ENCODE data around the gene LRRC4. TPM values are rescaled to one million over a fixed set of nuclear protein-coding genes. Genes with fewer than 3 reads are reported as not detected.
A peak's percentile ranks its signal among the peaks of the same experiment; 100 is the strongest.

Gene LRRC4
- total RNA-seq, 1 donor from 2014 or later = 19.8 TPM

DNA sequence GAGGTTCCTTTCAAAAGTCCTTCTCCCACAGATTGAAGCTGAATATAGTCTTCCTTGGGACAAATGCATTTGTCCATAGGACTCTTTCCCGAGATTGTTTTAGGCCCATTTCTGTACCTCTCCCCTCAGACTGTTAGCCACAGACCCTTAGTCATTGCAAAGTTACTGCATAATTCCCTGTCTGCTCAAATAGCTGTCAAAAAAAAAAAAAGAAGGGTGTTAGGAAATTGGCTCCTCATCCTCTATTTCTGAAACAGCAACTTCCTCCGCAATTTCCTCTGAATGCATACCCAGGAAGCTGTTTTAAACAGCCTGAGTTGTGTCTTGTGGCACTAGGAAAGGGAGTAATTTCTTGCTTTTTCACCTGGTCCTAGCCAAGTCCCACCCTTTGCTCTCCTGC, 5.4 kb downstream of the LRRC4 start:
- no peak for TF ChIP-seq EZH2phosphoT487 (IDR thresholded peaks at IDR 0.05)
- TF ChIP-seq EZH2 (IDR thresholded peaks at IDR 0.05) = no peak
- TF ChIP-seq, protein P1, sequence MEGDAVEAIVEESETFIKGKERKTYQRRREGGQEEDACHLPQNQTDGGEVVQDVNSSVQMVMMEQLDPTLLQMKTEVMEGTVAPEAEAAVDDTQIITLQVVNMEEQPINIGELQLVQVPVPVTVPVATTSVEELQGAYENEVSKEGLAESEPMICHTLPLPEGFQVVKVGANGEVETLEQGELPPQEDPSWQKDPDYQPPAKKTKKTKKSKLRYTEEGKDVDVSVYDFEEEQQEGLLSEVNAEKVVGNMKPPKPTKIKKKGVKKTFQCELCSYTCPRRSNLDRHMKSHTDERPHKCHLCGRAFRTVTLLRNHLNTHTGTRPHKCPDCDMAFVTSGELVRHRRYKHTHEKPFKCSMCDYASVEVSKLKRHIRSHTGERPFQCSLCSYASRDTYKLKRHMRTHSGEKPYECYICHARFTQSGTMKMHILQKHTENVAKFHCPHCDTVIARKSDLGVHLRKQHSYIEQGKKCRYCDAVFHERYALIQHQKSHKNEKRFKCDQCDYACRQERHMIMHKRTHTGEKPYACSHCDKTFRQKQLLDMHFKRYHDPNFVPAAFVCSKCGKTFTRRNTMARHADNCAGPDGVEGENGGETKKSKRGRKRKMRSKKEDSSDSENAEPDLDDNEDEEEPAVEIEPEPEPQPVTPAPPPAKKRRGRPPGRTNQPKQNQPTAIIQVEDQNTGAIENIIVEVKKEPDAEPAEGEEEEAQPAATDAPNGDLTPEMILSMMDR (IDR thresholded peaks at IDR 0.05) = no peak
- Histone ChIP-seq H3K4me3 (no peak overlapping the region), H3K27ac (no peak overlapping the region), H3K79me2 (ENCODE audit: low read depth) (peaks cover 92% of the 10 kb centered on the region), H3K27me3 (no peaks in the 10 kb centered on the region), H3K4me1 (peaks cover 79% of the 10 kb centered on the region), H3K9me3 (ENCODE audit: low read depth) (no peaks in the 10 kb centered on the region), H4K20me1 (ENCODE audit: low read depth) (peaks cover 94% of the 10 kb centered on the region), H3F3A (ENCODE audit: low read depth) (peaks cover 31% of the 10 kb centered on the region), H3K4me2 (peak overlapping the region; percentile 10), H3K36me3 (peaks cover 3% of the 10 kb centered on the region), H2AFZ (replicated peaks) (no peak overlapping the region), H3K9ac (no peak overlapping the region)
- no peak overlapping the region for H3K27ac Mint-ChIP-seq
- peaks cover 3% of the 10 kb centered on the region for H3K9me3 Mint-ChIP-seq
- H3K27me3 Mint-ChIP-seq (ENCODE audit: insufficient read depth, low read depth) = peaks cover 11% of the 10 kb centered on the region
- H3K4me1 Mint-ChIP-seq = peaks cover 85% of the 10 kb centered on the region
- peaks cover 18% of the 10 kb centered on the region for H3K36me3 Mint-ChIP-seq
- DNase-seq (ENCODE audit: low spot score) = no peak
- peak overlapping the region; percentile 42 for H3K4me3 Mint-ChIP-seq

DNA sequence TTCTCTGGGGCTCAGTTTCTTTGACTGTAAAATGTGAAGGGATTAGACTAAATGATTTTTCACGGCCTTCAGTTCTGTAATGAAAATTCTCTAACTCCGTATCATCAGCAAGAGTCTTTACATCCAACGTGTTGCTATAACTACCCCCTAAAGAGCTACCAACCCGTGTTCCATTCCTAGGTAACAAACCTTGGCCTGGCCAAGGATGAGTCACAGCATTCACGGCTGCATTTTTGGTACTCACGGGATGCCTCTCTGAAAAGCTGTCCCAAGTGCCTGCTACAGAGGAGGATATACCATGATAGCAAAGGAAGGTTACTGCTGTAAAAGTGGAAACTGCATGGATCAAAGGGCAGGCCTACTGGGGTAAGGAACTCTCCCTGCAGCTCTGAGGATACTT, 5.9 kb downstream of the LRRC4 start:
- H4K20me1 ChIP-seq (ENCODE audit: low read depth) = peaks cover 96% of the 10 kb centered on the region
- H3K79me2 ChIP-seq (ENCODE audit: low read depth) = peaks cover 88% of the 10 kb centered on the region
- H3K27ac Mint-ChIP-seq = no peak overlapping the region
- peaks cover 29% of the 10 kb centered on the region for H3F3A ChIP-seq (ENCODE audit: low read depth)
- no peaks in the 10 kb centered on the region for H3K27me3 ChIP-seq
- peaks cover 3% of the 10 kb centered on the region for H3K9me3 Mint-ChIP-seq
- TF ChIP-seq, protein P1 (IDR thresholded peaks at IDR 0.05) = no peak
- TF ChIP-seq EZH2phosphoT487 (IDR thresholded peaks at IDR 0.05) = no peak
- no peak for TF ChIP-seq EZH2 (IDR thresholded peaks at IDR 0.05)
- H3K27ac ChIP-seq = no peak overlapping the region
- peak overlapping the region; percentile 42 for H3K4me3 Mint-ChIP-seq
- H3K36me3 ChIP-seq = peaks cover 3% of the 10 kb centered on the region
- no peak overlapping the region for H3K4me3 ChIP-seq
- H3K4me1 ChIP-seq = peaks cover 80% of the 10 kb centered on the region
- no peaks in the 10 kb centered on the region for H3K9me3 ChIP-seq (ENCODE audit: low read depth)
- H2AFZ ChIP-seq (replicated peaks) = no peak overlapping the region
- no peak overlapping the region for H3K9ac ChIP-seq
- peaks cover 6% of the 10 kb centered on the region for H3K27me3 Mint-ChIP-seq (ENCODE audit: insufficient read depth, low read depth)
- DNase-seq (ENCODE audit: low spot score) = no peak
- peaks cover 20% of the 10 kb centered on the region for H3K36me3 Mint-ChIP-seq
- no peak overlapping the region for H3K4me2 ChIP-seq
- peaks cover 85% of the 10 kb centered on the region for H3K4me1 Mint-ChIP-seq

DNA sequence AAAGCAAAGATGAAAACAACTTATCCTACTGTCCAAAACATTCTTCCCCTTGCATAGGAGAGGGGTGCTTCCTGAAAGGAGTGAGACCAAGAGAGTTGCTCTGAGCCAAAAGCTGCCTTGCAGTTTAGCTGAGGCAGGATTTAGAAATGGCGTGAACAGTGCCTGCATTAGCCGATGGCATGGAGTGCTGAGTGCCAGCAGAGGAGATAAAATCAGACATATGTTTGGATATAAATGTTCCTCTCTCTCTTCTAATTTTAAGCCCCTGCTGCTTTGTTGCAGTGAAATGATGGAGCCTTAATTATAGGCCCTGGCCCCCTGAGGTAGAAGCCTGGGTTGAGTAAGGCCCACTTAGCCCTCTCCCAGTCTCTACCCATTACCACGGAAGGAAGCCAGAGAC, 7.1 kb downstream of the LRRC4 start:
- Histone ChIP-seq H3K27ac (no peak overlapping the region), H3K4me3 (no peak overlapping the region), H3K9ac (no peak overlapping the region), H2AFZ (replicated peaks) (no peak overlapping the region), H3K9me3 (ENCODE audit: low read depth) (no peaks in the 10 kb centered on the region), H4K20me1 (ENCODE audit: low read depth) (peaks cover 96% of the 10 kb centered on the region), H3K79me2 (ENCODE audit: low read depth) (peaks cover 77% of the 10 kb centered on the region), H3K4me1 (peaks cover 84% of the 10 kb centered on the region), H3K36me3 (no peaks in the 10 kb centered on the region), H3K4me2 (no peak overlapping the region), H3K27me3 (no peaks in the 10 kb centered on the region), H3F3A (ENCODE audit: low read depth) (peaks cover 33% of the 10 kb centered on the region)
- no peak for TF ChIP-seq EZH2 (IDR thresholded peaks at IDR 0.05)
- Mint-ChIP-seq H3K27ac (peak overlapping the region; percentile 21), H3K27me3 (ENCODE audit: insufficient read depth, low read depth) (no peaks in the 10 kb centered on the region), H3K9me3 (peaks cover 3% of the 10 kb centered on the region), H3K36me3 (peaks cover 18% of the 10 kb centered on the region), H3K4me3 (no peak overlapping the region), H3K4me1 (peaks cover 87% of the 10 kb centered on the region)
- no peak for DNase-seq (ENCODE audit: low spot score)

DNA sequence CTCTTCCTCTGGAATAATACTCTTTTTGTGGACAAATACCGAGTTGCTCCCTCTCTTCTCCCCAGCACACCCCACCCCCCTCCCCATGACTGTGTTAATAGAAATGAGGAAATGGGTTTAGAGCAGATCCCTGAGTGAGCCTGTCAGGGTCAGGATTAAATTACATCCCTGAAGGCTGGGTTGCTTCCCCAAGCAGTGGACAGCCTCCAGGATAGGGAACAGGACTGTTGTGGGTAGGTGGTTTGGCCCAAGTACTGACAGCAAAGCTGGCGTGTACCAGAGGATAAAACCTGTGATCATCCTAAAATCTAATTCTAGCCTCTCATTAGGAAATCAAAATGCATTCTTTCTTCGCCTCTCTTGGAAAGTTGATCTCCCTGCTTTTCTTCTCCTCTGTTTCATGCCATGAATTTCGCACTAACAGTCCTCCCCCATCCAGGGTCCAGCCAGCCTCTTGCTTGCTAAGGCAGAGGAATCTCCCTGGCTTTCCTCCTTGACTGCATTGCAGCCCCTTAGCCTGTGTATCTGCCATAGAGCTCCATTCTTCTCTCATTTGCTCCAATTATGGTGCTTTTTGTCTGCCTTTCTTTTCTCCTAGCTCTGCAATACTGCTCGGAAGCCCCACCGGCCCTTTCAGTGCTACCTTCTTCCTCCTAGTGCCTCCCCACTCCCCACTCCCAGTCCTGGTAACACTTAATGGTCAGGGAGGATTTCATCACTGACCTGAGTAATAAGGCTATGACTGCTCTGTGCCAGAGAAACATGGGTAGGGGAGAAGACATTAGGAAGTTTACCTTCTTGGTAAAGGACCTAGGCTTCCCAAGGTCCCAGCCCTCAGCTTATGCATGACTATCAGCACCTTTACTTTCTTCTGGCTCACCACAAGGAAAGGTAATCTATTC, 8.4 kb downstream of the LRRC4 start:
- H3F3A ChIP-seq (ENCODE audit: low read depth) = peaks cover 46% of the 10 kb centered on the region
- peak overlapping the region; percentile 89 for H3K27ac Mint-ChIP-seq

More for the DNA sequence above, 8.4 kb downstream of the LRRC4 start:
- Histone ChIP-seq H3K4me3 (no peak overlapping the region), H3K27me3 (no peaks in the 10 kb centered on the region), H3K27ac (peak overlapping the region; percentile 11), H3K4me1 (peaks cover 85% of the 10 kb centered on the region), H3K4me2 (peak overlapping the region; percentile 42), H3K9ac (no peak overlapping the region), H3K36me3 (no peaks in the 10 kb centered on the region), H2AFZ (replicated peaks) (no peak overlapping the region), H4K20me1 (ENCODE audit: low read depth) (peaks cover 96% of the 10 kb centered on the region), H3K9me3 (ENCODE audit: low read depth) (no peaks in the 10 kb centered on the region), H3K79me2 (ENCODE audit: low read depth) (peaks cover 72% of the 10 kb centered on the region)
- TF ChIP-seq, protein P1 (IDR thresholded peaks at IDR 0.05) = no peak
- no peak for TF ChIP-seq EZH2 (IDR thresholded peaks at IDR 0.05)
- TF ChIP-seq EZH2phosphoT487 (IDR thresholded peaks at IDR 0.05) = no peak
- DNase-seq (ENCODE audit: low spot score) = no peak
- H3K36me3 Mint-ChIP-seq = peaks cover 11% of the 10 kb centered on the region
- H3K4me3 Mint-ChIP-seq = peak overlapping the region; percentile 66
- no peaks in the 10 kb centered on the region for H3K9me3 Mint-ChIP-seq
- H3K4me1 Mint-ChIP-seq = peaks cover 87% of the 10 kb centered on the region
- H3K27me3 Mint-ChIP-seq (ENCODE audit: insufficient read depth, low read depth) = no peaks in the 10 kb centered on the region

All from neural progenitor cell (in vitro differentiated cells).